ENCODE results near the gene PSMB2.

PSMB2 gene

GRCh38 chr1:35605071-35605866 lies 36.1 kb downstream of the PSMB2 start:
- TF ChIP-seq CTCF (IDR thresholded peaks at IDR 0.05; ENCODE audit: insufficient read depth, low read length): no peak
- no peak for TF ChIP-seq GABPA (IDR thresholded peaks at IDR 0.05; ENCODE audit: low read depth)
- no peak for TF ChIP-seq SPI1 (IDR thresholded peaks at IDR 0.05; ENCODE audit: borderline replicate concordance, low read depth)
- TF ChIP-seq POLR2AphosphoS5 (IDR thresholded peaks at IDR 0.05; ENCODE audit: low read depth): no peak
- TF ChIP-seq REST (IDR thresholded peaks at IDR 0.05; ENCODE audit: insufficient replicate concordance, low read depth): no peak
- H3K27me3 ChIP-seq (ENCODE audit: insufficient read depth, poor library complexity, severe bottlenecking): no peaks in the 10 kb centered on the region
- H3K4me3 ChIP-seq (replicated peaks; ENCODE audit: insufficient read depth, low read length): no peak overlapping the region
- DNase-seq (ENCODE audit: low read depth in 1 of 2, low spot score in 1 of 2): no peak
- H3K27ac ChIP-seq (replicated peaks): no peak overlapping the region

GRCh38 chr1:35603941-35604340 lies 37.4 kb downstream of the PSMB2 start:
- no peak for DNase-seq (ENCODE audit: low read depth in 1 of 2, low spot score in 1 of 2)
- no peaks in the 10 kb centered on the region for H3K27me3 ChIP-seq (ENCODE audit: insufficient read depth, poor library complexity, severe bottlenecking)
- no peak overlapping the region for H3K27ac ChIP-seq (replicated peaks)
- H3K4me3 ChIP-seq (replicated peaks; ENCODE audit: insufficient read depth, low read length): no peak overlapping the region
- TF ChIP-seq REST (IDR thresholded peaks at IDR 0.05; ENCODE audit: insufficient replicate concordance, low read depth) (no peak), GABPA (IDR thresholded peaks at IDR 0.05; ENCODE audit: low read depth) (no peak), CTCF (IDR thresholded peaks at IDR 0.05; ENCODE audit: insufficient read depth, low read length) (no peak), SPI1 (IDR thresholded peaks at IDR 0.05; ENCODE audit: borderline replicate concordance, low read depth) (no peak), POLR2AphosphoS5 (IDR thresholded peaks at IDR 0.05; ENCODE audit: low read depth) (no peak)

GRCh38 chr1:35603468-35603867 lies 37.9 kb downstream of the PSMB2 start:
- TF ChIP-seq CTCF (IDR thresholded peaks at IDR 0.05; ENCODE audit: insufficient read depth, low read length) (no peak), GABPA (IDR thresholded peaks at IDR 0.05; ENCODE audit: low read depth) (no peak), REST (IDR thresholded peaks at IDR 0.05; ENCODE audit: insufficient replicate concordance, low read depth) (no peak), SPI1 (IDR thresholded peaks at IDR 0.05; ENCODE audit: borderline replicate concordance, low read depth) (no peak), POLR2AphosphoS5 (IDR thresholded peaks at IDR 0.05; ENCODE audit: low read depth) (no peak)
- no peak for DNase-seq (ENCODE audit: low read depth in 1 of 2, low spot score in 1 of 2)
- Histone ChIP-seq H3K27me3 (ENCODE audit: insufficient read depth, poor library complexity, severe bottlenecking) (no peaks in the 10 kb centered on the region), H3K4me3 (replicated peaks; ENCODE audit: insufficient read depth, low read length) (no peak overlapping the region), H3K27ac (replicated peaks) (no peak overlapping the region)

Measured in HL-60 (cell line).